A549 treated with CpdA at 1 μM for 4 hours (cell line): ENCODE data around the gene PERM1. TPM values are rescaled to one million over a fixed set of nuclear protein-coding genes. Genes with fewer than 3 reads are reported as not detected.

ENCODE experiments used
- total RNA-seq: library from RNA; stranded (reverse); fragments of 200-300 nt; extraction: Qiagen RNA extraction; gene quantifications from 5 replicates; pipeline ENCODE4 v1.2.3, GENCODE V29; 2022; ENCODE audit warnings: low read depth

The PERM1 gene
- total RNA-seq: 0.07 to 0.24 TPM (median 0.08 TPM) in 3 of 5 replicates, not detected in the others

DNA sequence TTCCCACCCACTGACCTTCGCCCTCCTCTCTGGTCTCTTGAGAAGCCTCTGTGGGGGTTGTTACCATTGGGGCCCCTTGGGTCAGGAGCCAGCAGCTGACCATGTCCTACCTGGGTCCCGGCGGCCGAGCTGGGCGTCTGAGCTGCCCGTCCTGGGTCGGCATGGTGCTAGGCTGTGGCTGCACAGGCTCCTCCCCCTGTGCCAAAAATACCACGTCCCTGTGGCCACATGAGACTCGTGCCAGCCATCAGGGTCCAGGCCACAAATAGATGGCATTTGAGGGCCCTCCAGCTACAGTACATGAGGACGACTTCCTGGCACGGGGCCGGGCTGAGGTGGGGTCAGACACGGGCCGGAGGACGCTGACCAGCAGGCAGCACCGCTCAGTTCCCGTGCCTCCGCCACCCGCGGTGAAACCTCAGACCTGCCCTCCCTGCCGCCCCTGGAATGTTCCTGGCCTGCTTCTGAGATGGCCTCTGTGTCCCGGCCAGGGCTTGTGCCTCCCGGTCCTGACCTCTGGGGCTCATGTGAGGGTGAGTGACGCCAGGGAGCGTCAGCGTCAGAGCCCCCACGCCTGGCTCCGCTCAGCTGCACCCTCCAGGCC is at the start of gene PERM1:
TSS of gene PERM1 (minus strand) at position 139 of the 604 bp plus-strand sequence. CDS start 1,064 bp downstream, outside the sequence.

GRCh38 chr1:1020000-1020404 is 38.1 kb upstream of the PERM1 start, which contains the start of gene AGRN:
Gene AGRN, plus strand, starts transcription at chr1:1020120. Its CDS starts 53 bp downstream, at chr1:1020173.

GRCh38 chr1:1013105-1013921 is 31.4 kb upstream of the PERM1 start, which contains the start of gene ISG15:
Gene ISG15, plus strand, starts transcription at chr1:1013497. Its CDS starts 77 bp downstream, at chr1:1013574.

GRCh38 chr1:999725-1000356 is 17.9 kb upstream of the PERM1 start, which contains the start of gene HES4:
Gene HES4, minus strand, starts transcription at chr1:1000097. Its CDS starts 124 bp downstream, at chr1:999973.

GRCh38 chr1:966135-966703 is 15.7 kb downstream of the PERM1 start, which contains the start of gene PLEKHN1:
Gene PLEKHN1, plus strand, starts transcription at chr1:966482. Its CDS starts 50 bp downstream, at chr1:966532.

DNA sequence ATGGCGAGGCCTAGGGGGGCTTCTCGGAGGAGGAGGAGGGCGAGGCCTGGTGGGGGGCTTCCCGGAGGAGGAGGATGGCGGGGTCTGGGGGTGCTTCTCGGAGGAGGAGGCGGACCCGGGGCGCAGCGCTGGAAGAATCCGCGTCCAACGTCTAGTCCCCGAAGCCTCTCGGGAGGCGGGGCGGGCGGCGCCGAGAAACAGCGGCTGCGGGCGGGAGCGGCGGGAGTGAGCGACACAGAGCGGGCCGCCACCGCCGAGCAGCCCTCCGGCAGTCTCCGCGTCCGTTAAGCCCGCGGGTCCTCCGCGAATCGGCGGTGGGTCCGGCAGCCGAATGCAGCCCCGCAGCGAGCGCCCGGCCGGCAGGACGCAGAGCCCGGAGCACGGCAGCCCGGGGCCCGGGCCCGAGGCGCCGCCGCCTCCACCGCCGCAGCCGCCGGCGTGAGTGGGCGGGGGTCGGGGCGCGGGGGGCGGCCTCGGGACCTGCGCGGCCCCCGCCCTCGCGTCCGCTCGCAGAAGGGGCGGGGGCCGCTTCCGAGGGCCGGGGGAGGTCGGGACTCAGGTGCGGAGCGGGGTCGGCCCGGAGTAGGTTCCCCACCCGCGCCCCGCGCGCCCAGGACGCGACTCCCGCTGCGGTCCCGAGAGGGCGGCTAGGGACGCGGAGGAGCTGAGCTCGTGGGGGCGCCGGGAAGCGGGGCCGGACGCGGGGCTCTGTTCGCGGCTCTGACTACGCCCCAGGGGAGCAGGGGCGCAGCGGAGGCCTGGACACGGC is 21.3 kb downstream of the PERM1 start, which contains the start of gene KLHL17:
TSS of gene KLHL17 (plus strand) at position 222 of the 769 bp plus-strand sequence. CDS start at position 332, 110 bp downstream.

GRCh38 chr1:958823-959730 is 22.8 kb downstream of the PERM1 start, which contains the start of gene NOC2L:
Gene NOC2L, minus strand, starts transcription at chr1:959256. Its CDS starts 16 bp downstream, at chr1:959240.

Other genes with a start within 250 kb of the PERM1 start
- 14.4 to 35.3 TPM (median 31.0 TPM) in 5 replicates for gene SAMD11, start 58.2 kb downstream of the PERM1 start, total RNA-seq
- gene NOC2L, start 22.8 kb downstream of the PERM1 start, total RNA-seq: 70.3 to 88.3 TPM (median 84.2 TPM) in 5 replicates
- 11.1 to 20.2 TPM (median 15.1 TPM) in 5 replicates for gene KLHL17, start 21.5 kb downstream of the PERM1 start, total RNA-seq
- 4.9 to 7.8 TPM (median 6.0 TPM) in 5 replicates for gene PLEKHN1, start 15.6 kb downstream of the PERM1 start, total RNA-seq
- 23.7 to 67.7 TPM (median 49.6 TPM) in 5 replicates for gene HES4, start 18.0 kb upstream of the PERM1 start, total RNA-seq
- 16.8 to 27.6 TPM (median 24.4 TPM) in 5 replicates for gene ISG15, start 31.4 kb upstream of the PERM1 start, total RNA-seq
- gene AGRN, start 38.0 kb upstream of the PERM1 start, total RNA-seq: 83.1 to 132 TPM (median 111 TPM) in 5 replicates
- 0.18 to 0.30 TPM (median 0.30 TPM) in 5 replicates for gene RNF223, start 92.2 kb upstream of the PERM1 start, total RNA-seq
- gene C1orf159, start 134.0 kb upstream of the PERM1 start, total RNA-seq: 9.8 to 16.1 TPM (median 14.6 TPM) in 5 replicates
- gene TTLL10, start 191.8 kb upstream of the PERM1 start, total RNA-seq: not detected in 5 replicates
- 0.08 TPM in 1 of 5 replicates, not detected in the others for gene TNFRSF18, start 224.5 kb upstream of the PERM1 start, total RNA-seq
- gene TNFRSF4, start 232.1 kb upstream of the PERM1 start, total RNA-seq: 0.07 to 0.23 TPM (median 0.13 TPM) in 4 of 5 replicates, not detected in the other
- 104 to 136 TPM (median 131 TPM) in 5 replicates for gene SDF4, start 249.9 kb upstream of the PERM1 start, total RNA-seq